Cardiac fibroblast (primary cell): ENCODE data around the gene TCF12.

Experiments
- DNase-seq, 2 donors: peaks; one replicate each; pipeline versions ENCODE4 v3.0.0 to v3.0.0-alpha.2; 2010; ENCODE audit warnings: low read depth in 2 of 2
- H3K4me3 ChIP-seq, 2 donors: replicated peaks in 1 of 2; 1 replicate in 1 of 2; 2 replicates in 1 of 2; pipeline ENCODE4 v1.5.1; 2011; ENCODE audit warnings: low read depth in 2 of 2, low read length in 2 of 2, mild to moderate bottlenecking in 2 of 2, moderate library complexity in 1 of 2
- TF ChIP-seq, protein P1 (sequence below): IDR thresholded peaks from one replicate; pipeline ENCODE4 v1.5.1; 2011; ENCODE audit warnings: low read depth, mild to moderate bottlenecking, low read length, inconsistent platforms

Gene TCF12

DNA sequence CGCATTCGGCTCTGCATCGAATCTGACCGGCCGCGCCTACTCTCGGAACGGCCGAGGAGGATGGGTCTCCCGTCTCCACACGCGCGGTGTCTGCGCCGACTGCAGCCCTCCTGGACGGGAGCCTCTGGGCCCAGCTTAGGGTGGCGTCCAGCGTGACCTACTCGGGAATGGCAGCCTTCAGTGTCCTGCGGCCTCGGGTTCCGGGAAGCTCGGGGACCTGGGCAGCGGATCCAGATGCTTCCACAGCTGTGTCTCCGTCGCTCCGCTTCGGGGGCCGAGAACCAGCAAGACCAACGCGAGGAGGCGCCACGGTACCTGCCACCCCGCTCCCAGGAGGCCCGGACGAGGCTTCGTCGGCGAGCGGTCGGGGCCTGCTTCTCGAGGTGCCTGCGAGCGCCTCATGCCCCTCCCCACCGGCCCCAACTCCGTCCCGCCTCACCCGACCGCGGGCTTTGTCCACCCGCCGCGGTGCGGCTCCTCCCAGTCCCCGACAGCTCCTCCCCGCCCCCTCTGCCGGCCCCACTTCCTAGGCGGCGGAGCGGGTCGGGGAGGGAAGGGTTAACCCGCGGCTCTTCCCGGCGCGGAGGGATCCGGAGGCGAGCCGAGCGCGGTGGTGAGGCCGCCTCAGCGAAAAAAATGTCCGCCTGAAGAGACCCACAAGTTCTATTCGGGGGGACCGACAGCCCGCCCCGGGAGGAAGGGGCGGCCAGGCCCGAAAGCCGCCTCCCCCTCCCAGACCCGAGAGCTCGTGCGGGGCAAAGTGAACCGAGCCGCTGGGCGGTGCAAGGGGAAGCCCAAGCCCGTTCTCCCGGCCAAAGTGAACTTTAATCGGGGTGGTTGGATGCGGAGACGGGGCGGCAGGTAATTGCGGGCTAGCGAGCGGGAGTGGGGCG lies at the start of gene TCF12:
TCF12 (plus strand) TSS at position 599 of the 893 bp plus-strand sequence. CDS start 1,270 bp downstream, outside the sequence.
- peak; percentile 96 to 99 for DNase-seq
- TF ChIP-seq, protein P1, sequence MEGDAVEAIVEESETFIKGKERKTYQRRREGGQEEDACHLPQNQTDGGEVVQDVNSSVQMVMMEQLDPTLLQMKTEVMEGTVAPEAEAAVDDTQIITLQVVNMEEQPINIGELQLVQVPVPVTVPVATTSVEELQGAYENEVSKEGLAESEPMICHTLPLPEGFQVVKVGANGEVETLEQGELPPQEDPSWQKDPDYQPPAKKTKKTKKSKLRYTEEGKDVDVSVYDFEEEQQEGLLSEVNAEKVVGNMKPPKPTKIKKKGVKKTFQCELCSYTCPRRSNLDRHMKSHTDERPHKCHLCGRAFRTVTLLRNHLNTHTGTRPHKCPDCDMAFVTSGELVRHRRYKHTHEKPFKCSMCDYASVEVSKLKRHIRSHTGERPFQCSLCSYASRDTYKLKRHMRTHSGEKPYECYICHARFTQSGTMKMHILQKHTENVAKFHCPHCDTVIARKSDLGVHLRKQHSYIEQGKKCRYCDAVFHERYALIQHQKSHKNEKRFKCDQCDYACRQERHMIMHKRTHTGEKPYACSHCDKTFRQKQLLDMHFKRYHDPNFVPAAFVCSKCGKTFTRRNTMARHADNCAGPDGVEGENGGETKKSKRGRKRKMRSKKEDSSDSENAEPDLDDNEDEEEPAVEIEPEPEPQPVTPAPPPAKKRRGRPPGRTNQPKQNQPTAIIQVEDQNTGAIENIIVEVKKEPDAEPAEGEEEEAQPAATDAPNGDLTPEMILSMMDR, result peak; percentile 37
- H3K4me3 ChIP-seq, result peak within 1 kb of the TSS; percentile 92 to 96

DNA sequence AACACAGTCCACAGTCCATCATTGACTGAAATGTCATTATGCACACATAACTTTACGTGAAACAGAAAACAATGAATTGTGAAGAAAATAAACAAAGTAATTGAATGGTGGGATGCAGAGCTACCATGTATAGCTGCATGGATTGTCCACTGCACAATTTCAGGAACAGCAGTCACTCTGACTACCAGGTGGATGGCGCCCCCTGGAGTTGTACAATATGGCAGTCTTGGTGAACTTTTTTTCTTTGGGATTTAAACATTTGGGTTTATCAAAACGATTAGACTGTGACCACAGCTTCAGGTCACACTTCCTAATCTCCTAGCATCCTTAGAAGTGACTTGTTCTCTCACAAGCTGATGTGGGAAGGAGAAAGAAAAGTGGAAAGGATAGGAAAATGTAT lies 48.9 kb upstream of the TCF12 start:
- no peak overlapping the region for H3K4me3 ChIP-seq
- TF ChIP-seq, protein P1, result peak; percentile 40
- DNase-seq, result peak; percentile 24 to 47

DNA sequence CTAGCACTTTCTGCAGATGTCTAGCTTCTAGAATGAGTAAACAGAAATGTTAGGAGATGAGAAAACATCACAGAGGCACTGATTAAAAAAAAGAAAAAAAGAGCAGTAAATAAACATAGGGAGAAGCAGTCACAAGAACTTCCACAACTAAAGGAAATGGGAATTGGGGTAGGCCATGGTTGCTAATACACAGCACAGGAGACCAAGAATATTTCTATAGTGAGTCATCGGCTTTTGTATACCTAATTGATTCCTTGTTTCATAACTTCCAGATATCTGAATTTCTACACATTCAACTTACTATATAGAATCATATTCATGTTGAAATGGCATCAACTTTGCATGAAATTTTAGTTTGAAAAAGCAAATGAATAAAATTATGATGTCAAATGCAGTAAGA lies 47.3 kb upstream of the TCF12 start:
- TF ChIP-seq, protein P1, result no peak
- H3K4me3 ChIP-seq, result no peak overlapping the region
- DNase-seq, result peak; percentile 77 to 82

DNA sequence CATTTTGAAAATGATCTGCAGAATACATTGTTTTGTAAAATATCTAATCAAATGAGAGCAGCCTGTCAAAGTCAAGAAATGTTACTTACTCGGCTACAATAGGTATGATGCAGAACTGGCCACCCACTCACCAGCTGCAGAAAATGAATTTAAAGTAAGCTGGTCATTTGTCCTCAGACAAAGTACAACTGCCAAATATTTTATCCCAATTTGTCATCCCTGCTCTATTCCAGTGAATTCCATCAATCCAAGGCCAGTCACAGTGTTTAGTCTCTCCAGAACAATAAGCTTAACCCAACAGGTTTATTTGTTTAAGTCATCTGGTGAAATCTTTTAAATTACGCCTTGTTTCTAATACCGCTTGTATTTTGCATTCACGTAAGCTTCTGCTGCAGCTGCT lies 46.6 kb upstream of the TCF12 start:
- DNase-seq, result peak in 1 of 2 donors; percentile 2
- H3K4me3 ChIP-seq, result no peak overlapping the region
- TF ChIP-seq, protein P1, result no peak

DNA sequence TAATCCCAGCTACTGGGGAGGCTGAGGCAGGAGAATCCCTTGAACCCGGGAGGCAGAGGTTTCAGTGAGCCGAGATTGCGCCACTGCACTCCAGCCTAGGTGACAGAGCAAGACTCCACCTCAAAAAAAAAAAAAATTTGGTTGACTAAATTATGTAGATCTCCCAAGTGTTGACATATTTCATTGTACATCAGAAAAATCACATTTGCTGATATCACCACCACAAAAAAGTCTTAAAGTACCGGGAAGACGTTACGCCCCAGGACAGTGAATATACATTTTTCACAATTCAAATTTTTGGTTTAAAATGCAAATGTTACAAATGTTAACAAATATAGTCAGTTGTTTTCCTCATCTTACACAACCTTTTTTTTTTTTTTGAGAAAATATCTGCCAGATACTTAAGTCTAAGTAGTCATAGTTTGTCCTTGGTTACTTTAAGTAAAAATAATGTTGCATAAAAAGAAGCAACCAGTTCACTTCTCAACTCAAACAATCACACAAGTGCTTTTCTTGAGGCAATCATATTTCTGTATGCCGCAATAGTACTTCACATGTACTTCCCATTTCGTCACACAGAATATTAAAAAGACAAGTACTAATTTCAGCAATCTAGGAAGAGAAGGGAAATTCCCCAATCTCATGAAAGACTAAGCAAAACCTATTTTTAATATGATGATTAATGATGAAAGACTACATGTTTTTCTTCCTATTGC lies 41.0 kb upstream of the TCF12 start:
- TF ChIP-seq, protein P1, result no peak
- no peak overlapping the region for H3K4me3 ChIP-seq
- DNase-seq, result peak; percentile 21 to 69

DNA sequence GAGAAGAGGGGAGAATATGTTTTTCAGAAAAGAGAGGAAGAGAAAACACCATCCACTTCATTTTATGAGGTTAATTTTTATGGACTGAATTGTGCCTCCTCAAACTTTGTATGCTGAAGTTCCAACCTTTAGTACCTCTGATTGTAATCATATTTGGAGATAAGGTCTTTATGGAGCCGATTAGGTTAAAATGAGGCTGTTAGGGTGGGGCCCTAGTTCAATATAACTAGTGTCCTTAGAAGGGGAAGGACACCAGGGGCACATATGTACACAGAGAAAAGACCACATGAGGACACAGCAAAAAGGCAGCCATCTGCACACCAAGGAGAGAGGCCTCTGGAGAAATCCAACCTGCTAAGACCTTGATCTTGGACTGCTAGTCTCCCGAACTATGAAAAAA lies 38.9 kb upstream of the TCF12 start:
- TF ChIP-seq, protein P1, result no peak
- no peak for DNase-seq

More for the DNA sequence above, 38.9 kb upstream of the TCF12 start:
- no peak overlapping the region for H3K4me3 ChIP-seq
